ENCODE results near the gene SEC14L1. TPM values are rescaled to one million over a fixed set of nuclear protein-coding genes. Genes with fewer than 3 reads are reported as not detected.

Gene SEC14L1
- total RNA-seq, 1 experiment from 2014 or later = 81.0 TPM

- TF ChIP-seq ZNF532 (CRISPR knock-in tag; IDR thresholded peaks at IDR 0.05; ENCODE audit: borderline replicate concordance) (no peak), FOXJ3 (CRISPR knock-in tag; IDR thresholded peaks at IDR 0.05; ENCODE audit: borderline replicate concordance) (no peak), SP1 (CRISPR knock-in tag; conservative IDR thresholded peaks at IDR 0.05) (peak; percentile 93), NR3C1 (CRISPR knock-in tag; conservative IDR thresholded peaks at IDR 0.05; ENCODE audit: low read depth) (no peak), ZBTB21 (CRISPR knock-in tag; IDR thresholded peaks at IDR 0.05; ENCODE audit: borderline replicate concordance) (no peak)
Observed at GRCh38 chr17:77140166-77140877, 447 bp upstream of the SEC14L1 start (continued).

DNA sequence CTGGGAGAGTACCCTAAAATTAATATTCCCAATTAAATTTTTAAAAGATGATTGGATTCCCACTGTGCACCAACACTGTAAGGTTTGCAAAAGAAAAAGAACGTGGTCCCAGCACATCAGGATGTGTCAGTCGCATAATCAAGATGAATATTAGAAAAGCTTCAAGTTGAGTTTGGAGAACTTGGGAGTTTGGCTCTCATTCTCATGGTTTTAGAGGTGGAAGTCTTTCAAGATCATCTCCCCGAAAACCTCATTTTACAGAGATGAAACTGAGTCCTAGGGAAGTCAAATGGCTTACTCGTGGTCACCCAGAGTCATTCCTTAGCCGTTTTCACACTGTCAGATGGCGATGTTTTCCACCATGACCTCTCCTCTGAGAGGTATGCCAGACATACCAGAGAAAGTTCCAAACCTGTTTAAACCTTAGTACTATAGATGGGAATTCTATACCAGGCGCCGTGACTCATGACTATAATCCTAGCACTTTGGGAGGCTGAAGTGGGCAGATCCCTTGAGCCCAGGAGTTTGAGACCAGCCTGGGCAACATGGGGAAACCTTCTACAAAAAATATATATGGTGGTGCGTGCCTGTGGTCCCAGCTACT, 1.2 kb downstream of the SEC14L1 start:
- no peak for ATAC-seq
- TF ChIP-seq CREB1 (CRISPR knock-in tag; IDR thresholded peaks at IDR 0.05) (no peak), ZNF263 (CRISPR knock-in tag; IDR thresholded peaks at IDR 0.05; ENCODE audit: low read depth) (no peak), HMGA2 (CRISPR knock-in tag; IDR thresholded peaks at IDR 0.05) (no peak), NFE2L1 (CRISPR knock-in tag; IDR thresholded peaks at IDR 0.05) (no peak), OVOL2 (CRISPR knock-in tag; IDR thresholded peaks at IDR 0.05; ENCODE audit: borderline replicate concordance) (no peak), MYBL2 (CRISPR knock-in tag; IDR thresholded peaks at IDR 0.05) (no peak), ZNF416 (CRISPR knock-in tag; IDR thresholded peaks at IDR 0.05) (no peak), PRDM15 (CRISPR knock-in tag; IDR thresholded peaks at IDR 0.05) (no peak), RELA (CRISPR knock-in tag; IDR thresholded peaks at IDR 0.05; ENCODE audit: borderline replicate concordance) (no peak), SMAD3 (CRISPR knock-in tag; IDR thresholded peaks at IDR 0.05; ENCODE audit: borderline replicate concordance) (no peak)
- TF ChIP-seq, protein P1, sequence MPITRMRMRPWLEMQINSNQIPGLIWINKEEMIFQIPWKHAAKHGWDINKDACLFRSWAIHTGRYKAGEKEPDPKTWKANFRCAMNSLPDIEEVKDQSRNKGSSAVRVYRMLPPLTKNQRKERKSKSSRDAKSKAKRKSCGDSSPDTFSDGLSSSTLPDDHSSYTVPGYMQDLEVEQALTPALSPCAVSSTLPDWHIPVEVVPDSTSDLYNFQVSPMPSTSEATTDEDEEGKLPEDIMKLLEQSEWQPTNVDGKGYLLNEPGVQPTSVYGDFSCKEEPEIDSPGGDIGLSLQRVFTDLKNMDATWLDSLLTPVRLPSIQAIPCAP (CRISPR knock-in tag; IDR thresholded peaks at IDR 0.05) = no peak
- TF ChIP-seq, protein P2, sequence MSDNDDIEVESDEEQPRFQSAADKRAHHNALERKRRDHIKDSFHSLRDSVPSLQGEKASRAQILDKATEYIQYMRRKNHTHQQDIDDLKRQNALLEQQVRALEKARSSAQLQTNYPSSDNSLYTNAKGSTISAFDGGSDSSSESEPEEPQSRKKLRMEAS (CRISPR knock-in tag; IDR thresholded peaks at IDR 0.05) = no peak
- CTCF ChIA-PET = no interaction called here
- Mint-ChIP-seq H3K36me3 (peaks cover 29% of the 10 kb centered on the region), H3K9me3 (peaks cover 16% of the 10 kb centered on the region), H3K27ac (peak overlapping the region; percentile 90), H3K4me3 (peak overlapping the region; percentile 80), H3K4me1 (peaks cover 32% of the 10 kb centered on the region), H3K27me3 (ENCODE audit: low read depth) (no peaks in the 10 kb centered on the region; the same call in 1 of the 2 replicates)
- no peak for DNase-seq (ENCODE audit: low spot score)
- POLR2A ChIA-PET = no interaction called here

Measured in WTC11 (cell line).